ENCODE results near the gene TMEM123.

TMEM123 gene

GRCh38 chr11:102452461-102453301 lies at the start of gene TMEM123:
TSS of gene TMEM123 (minus strand) at chr11:102452765. CDS start at chr11:102452623, 142 bp downstream.
- DNase-seq (ENCODE audit: low spot score), result peak; percentile 79

- no peak for DNase-seq (ENCODE audit: low spot score)
Measured at GRCh38 chr11:102500829-102501228, 48.3 kb upstream of the TMEM123 start.

GRCh38 chr11:102499931-102500330 lies 47.4 kb upstream of the TMEM123 start:
- no peak for DNase-seq (ENCODE audit: low spot score)

- DNase-seq (ENCODE audit: low spot score), result no peak
Measured at GRCh38 chr11:102499151-102499550, 46.6 kb upstream of the TMEM123 start.

GRCh38 chr11:102497061-102497460 lies 44.5 kb upstream of the TMEM123 start:
- DNase-seq (ENCODE audit: low spot score), result no peak

- peak; percentile 80 for DNase-seq (ENCODE audit: low spot score)
Measured at GRCh38 chr11:102495161-102496042, 42.8 kb upstream of the TMEM123 start.

- no peak for DNase-seq (ENCODE audit: low spot score)
Measured at GRCh38 chr11:102494216-102494615, 41.7 kb upstream of the TMEM123 start.

GRCh38 chr11:102493524-102493923 lies 41.0 kb upstream of the TMEM123 start:
- DNase-seq (ENCODE audit: low spot score), result no peak

GRCh38 chr11:102491969-102492368 lies 39.4 kb upstream of the TMEM123 start:
- DNase-seq (ENCODE audit: low spot score), result no peak

GRCh38 chr11:102489186-102490145 lies 36.9 kb upstream of the TMEM123 start:
- no peak for DNase-seq (ENCODE audit: low spot score)

- no peak for DNase-seq (ENCODE audit: low spot score)
Measured at GRCh38 chr11:102488208-102488607, 35.6 kb upstream of the TMEM123 start.

GRCh38 chr11:102487214-102487613 lies 34.6 kb upstream of the TMEM123 start:
- DNase-seq (ENCODE audit: low spot score), result no peak

- DNase-seq (ENCODE audit: low spot score), result no peak
Measured at GRCh38 chr11:102486584-102486983, 34.0 kb upstream of the TMEM123 start.

GRCh38 chr11:102485095-102485722 lies 32.6 kb upstream of the TMEM123 start:
- no peak for DNase-seq (ENCODE audit: low spot score)

- no peak for DNase-seq (ENCODE audit: low spot score)
Measured at GRCh38 chr11:102482433-102482832, 29.9 kb upstream of the TMEM123 start.

- no peak for DNase-seq (ENCODE audit: low spot score)
Measured at GRCh38 chr11:102479733-102480132, 27.2 kb upstream of the TMEM123 start.

GRCh38 chr11:102478673-102479299 lies 26.2 kb upstream of the TMEM123 start:
- DNase-seq (ENCODE audit: low spot score), result no peak

- DNase-seq (ENCODE audit: low spot score), result no peak
Measured at GRCh38 chr11:102476812-102477211, 24.2 kb upstream of the TMEM123 start.

GRCh38 chr11:102476069-102476468 lies 23.5 kb upstream of the TMEM123 start:
- no peak for DNase-seq (ENCODE audit: low spot score)

GRCh38 chr11:102473543-102473942 lies 21.0 kb upstream of the TMEM123 start:
- DNase-seq (ENCODE audit: low spot score), result no peak

- DNase-seq (ENCODE audit: low spot score), result no peak
Measured at GRCh38 chr11:102472127-102472526, 19.6 kb upstream of the TMEM123 start.

All from putamen (tissue), 1 donor.